GM21360 (cell line): Measurements from ENCODE around the gene DSTN.

Experiments used
- ATAC-seq: cut with Tn5 transposase; IDR thresholded peaks from one replicate; pipeline ENCODE4 v1.9.1; 2021; ENCODE audit warnings: mild to moderate bottlenecking, moderate library complexity; ENCODE audit not compliant: unreplicated experiment

The DSTN gene

GRCh38 chr20:17545127-17545526, 24.7 kb upstream of the DSTN start:
- no peak for ATAC-seq

GRCh38 chr20:17549131-17549530, 20.7 kb upstream of the DSTN start:
- ATAC-seq = no peak

- no peak for ATAC-seq
Observed at GRCh38 chr20:17555106-17555505, 14.8 kb upstream of the DSTN start.

GRCh38 chr20:17556837-17557674, 12.8 kb upstream of the DSTN start:
- ATAC-seq = no peak

GRCh38 chr20:17557675-17558006, 12.2 kb upstream of the DSTN start:
- ATAC-seq = no peak

- ATAC-seq = no peak
Observed at GRCh38 chr20:17558154-17558940, 11.5 kb upstream of the DSTN start.

- no peak for ATAC-seq
Observed at GRCh38 chr20:17558941-17559304, 11.0 kb upstream of the DSTN start.

GRCh38 chr20:17559338-17559737, 10.5 kb upstream of the DSTN start:
- ATAC-seq = no peak

GRCh38 chr20:17560344-17561074, 9.4 kb upstream of the DSTN start:
- ATAC-seq = no peak

GRCh38 chr20:17562804-17563305, 7.0 kb upstream of the DSTN start:
- no peak for ATAC-seq

GRCh38 chr20:17565169-17565845, 4.6 kb upstream of the DSTN start:
- ATAC-seq = no peak

GRCh38 chr20:17566345-17566744, 3.5 kb upstream of the DSTN start:
- ATAC-seq = no peak

GRCh38 chr20:17568045-17568788, 1.7 kb upstream of the DSTN start:
- ATAC-seq = no peak

GRCh38 chr20:17568972-17569521, 828 bp upstream of the DSTN start:
- no peak for ATAC-seq

GRCh38 chr20:17570347-17571152, 675 bp downstream of the DSTN start:
- peak; percentile 10 for ATAC-seq

- no peak for ATAC-seq
Observed at GRCh38 chr20:17571153-17571527, 1.3 kb downstream of the DSTN start.

- no peak for ATAC-seq
Observed at GRCh38 chr20:17572034-17572638, 2.3 kb downstream of the DSTN start.

GRCh38 chr20:17573463-17573862, 3.6 kb downstream of the DSTN start:
- ATAC-seq = no peak

- ATAC-seq = no peak
Observed at GRCh38 chr20:17576215-17576614, 6.3 kb downstream of the DSTN start.
